GM21576 (cell line): ENCODE data around the gene ATP1B2.

Source experiments
- ATAC-seq: cut with Tn5 transposase; IDR thresholded peaks from one replicate; pipeline ENCODE4 v1.9.1; 2021; ENCODE audit warnings: mild to moderate bottlenecking, moderate library complexity; ENCODE audit not compliant: unreplicated experiment

ATP1B2 gene

GRCh38 chr17:7684851-7685532, 34.3 kb downstream of the ATP1B2 start:
- ATAC-seq: no peak

DNA sequence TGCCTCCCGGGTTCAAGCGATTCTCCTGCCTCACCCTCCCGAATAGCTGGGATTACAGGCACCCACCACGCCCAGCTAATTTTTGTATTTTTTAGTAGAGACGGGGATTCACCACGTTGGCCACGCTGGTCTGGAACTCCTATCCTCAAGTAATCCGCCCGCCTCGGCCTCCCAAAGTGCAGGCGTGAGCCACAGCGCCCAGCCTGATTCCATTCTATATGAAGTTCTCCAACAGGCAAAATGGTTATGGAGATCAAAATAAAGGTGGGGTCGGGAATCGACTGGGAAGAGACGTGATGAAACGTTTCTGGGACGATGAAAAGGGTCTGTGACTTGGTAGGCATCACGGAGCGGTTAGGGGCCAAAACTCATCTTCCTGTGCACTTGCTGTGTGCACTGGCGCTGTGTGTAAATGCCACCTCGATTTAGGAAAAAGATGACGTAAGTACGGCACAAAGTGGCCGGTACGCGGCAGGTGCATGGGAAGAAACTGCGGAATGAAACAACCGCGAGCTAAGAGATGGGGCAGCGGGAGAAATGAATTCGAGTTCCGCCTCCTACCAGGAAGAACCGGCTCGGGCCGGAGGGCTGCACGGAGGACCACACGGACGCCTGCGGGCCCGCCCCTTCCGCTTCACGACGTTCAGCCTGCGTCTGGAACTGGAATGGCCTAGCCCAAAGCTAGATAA, 35.0 kb downstream of the ATP1B2 start:
- ATAC-seq: peak; percentile 47

DNA sequence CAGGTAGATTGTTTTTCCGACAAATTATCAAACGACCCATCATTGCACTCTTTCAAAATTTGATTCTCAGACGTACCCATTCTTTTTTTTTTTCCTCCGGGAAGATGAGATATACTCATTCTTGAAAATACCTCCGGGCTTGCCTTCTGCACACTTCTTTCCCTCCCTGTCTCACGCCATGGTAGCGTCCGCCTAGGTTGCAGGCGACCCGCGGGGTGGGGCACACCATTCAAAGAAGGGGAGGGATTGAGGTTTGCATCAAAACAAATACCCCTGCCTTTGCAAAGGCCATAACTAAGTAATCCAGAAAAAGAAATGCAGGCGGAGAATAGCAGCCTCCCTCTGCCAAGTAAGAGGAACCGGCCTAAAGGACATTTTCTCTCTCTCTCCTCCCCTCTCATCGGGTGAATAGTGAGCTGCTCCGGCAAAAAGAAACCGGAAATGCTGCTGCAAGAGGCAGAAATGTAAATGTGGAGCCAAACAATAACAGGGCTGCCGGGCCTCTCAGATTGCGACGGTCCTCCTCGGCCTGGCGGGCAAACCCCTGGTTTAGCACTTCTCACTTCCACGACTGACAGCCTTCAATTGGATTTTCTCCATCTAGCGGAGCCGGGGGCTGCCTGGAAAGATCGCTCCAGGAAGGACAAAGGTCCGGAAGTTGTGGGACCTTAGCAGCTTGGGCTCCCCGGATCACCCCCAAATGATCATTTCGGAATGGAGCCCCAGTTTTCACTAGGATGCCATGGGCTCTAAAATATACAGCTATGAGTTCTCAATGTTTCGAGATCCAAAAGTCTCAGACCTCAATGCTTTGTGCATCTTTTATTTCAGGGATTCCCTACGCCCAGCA, 35.7 kb downstream of the ATP1B2 start:
- ATAC-seq: peak; percentile 39

- ATAC-seq: peak; percentile 30
These were observed 36.6 kb downstream of the ATP1B2 start, which contains the start of gene TP53 for GRCh38 chr17:7687072-7687907. Gene TP53, minus strand, starts transcription at chr17:7687490. Its CDS starts 10,896 bp downstream, at chr17:7676594.

DNA sequence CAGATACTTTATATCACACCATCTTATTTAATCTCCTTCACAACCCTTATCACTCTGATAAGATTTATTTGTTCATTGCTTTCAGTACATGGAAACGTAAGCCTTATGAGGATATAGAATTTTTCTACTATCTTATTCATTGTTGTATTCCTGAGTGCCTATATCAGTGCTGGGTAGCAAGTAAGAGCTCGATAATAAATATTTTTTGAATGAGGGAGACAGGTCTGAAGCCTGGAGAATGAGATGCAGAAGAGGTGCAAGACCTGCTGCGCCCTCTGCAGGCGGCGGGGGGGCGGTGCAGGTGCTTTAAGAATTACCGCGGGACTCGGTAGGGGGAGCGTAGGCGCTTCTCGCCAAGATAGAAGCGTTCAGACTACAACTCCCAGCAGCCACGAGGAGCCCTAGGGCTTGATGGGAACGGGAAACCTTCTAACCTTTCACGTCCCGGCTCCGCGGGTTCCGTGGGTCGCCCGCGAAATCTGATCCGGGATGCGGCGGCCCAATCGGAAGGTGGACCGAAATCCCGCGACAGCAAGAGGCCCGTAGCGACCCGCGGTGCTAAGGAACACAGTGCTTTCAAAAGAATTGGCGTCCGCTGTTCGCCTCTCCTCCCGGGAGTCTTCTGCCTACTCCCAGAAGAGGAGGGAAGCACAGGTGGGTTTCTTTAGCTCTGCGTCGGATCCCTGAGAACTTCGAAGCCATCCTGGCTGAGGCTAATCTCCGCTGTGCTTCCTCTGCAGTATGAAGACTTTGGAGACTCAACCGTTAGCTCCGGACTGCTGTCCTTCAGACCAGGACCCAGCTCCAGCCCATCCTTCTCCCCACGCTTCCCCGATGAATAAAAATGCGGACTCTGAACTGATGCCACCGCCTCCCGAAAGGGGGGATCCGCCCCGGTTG, 37.4 kb downstream of the ATP1B2 start, which contains the start of gene WRAP53:
WRAP53 (plus strand) TSS at position 570 of the 900 bp plus-strand sequence; CDS start at position 742, 172 bp downstream.
- peak; percentile 58 for ATAC-seq

DNA sequence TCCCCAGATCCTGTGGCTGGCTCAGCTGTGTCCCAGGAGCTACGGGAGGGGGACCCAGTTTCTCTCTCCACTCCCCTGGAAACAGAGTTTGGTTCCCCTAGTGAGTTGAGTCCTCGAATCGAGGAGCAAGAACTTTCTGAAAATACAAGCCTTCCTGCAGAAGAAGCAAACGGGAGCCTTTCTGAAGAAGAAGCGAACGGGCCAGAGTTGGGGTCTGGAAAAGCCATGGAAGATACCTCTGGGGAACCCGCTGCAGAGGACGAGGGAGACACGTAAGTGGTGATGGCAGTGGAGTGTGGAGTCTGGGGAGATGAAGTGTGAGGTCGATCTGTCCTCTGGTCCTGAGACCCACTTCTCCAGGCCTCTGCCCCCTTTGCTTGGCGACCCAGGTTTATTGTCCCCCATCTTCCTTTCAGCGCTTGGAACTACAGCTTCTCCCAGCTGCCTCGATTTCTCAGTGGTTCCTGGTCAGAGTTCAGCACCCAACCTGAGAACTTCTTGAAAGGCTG, 38.1 kb downstream of the ATP1B2 start:
- no peak for ATAC-seq

GRCh38 chr17:7695586-7695985, 44.9 kb downstream of the ATP1B2 start:
- no peak for ATAC-seq

DNA sequence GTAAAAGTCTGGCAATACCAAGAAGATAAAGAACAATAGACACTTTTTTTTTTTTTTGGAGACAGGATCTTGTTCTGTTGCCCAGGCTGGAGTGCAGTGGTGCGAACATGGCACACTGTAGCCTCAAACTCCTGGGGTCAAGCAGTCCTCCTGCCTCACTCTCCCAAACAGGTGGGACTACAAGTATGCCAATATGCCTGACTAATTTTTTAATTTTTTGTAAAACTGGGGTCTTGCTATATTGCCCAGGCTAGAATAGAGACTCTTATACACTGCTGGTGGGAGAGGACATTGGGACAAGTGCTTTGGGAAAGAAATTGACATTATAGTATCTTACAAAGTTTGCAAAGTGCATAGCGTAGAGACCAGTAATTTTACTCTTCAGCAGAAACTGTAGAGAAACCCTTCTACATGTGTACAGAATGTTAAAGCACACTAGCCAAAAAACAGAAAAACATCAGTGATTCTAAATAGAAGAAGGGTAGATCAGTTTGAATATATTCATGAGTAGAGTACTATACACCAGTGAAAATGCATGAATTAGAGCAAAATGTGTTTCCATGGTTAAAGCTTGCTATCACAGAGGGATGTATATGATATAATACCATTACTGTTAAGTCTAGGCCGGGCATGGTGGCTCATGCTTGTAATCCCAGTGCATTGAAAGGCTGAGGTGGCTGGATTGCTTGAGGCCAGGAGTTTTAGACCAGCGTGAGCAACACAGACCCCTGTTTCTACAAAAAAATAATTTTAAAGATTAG, 47.3 kb downstream of the ATP1B2 start:
- ATAC-seq: no peak

DNA sequence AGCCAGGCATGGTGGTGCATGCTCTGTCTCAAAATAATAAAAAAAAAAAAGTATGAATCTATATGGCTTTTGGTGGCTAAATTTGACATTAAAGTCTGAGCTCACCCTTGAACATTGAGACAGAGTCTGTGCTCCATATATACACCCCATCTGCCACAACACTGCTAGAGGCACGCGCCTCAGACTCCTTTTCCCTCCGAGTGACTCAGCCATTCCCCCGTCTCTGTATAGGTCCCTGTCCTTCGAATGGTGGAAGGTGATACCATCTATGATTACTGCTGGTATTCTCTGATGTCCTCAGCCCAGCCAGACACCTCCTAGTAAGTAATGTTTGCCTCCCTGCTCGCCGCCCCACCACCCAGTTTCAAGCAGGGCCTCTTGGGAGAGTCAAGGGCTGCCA, 49.8 kb downstream of the ATP1B2 start:
- no peak for ATAC-seq

- ATAC-seq: no peak
These were observed 51.0 kb downstream of the ATP1B2 start for GRCh38 chr17:7701681-7702080.

GRCh38 chr17:7702776-7703175, 52.0 kb downstream of the ATP1B2 start:
- ATAC-seq: no peak

- no peak for ATAC-seq
These were observed 53.1 kb downstream of the ATP1B2 start for GRCh38 chr17:7703584-7704479.

- no peak for ATAC-seq
These were observed 54.0 kb downstream of the ATP1B2 start, which contains the start of gene EFNB3 for GRCh38 chr17:7704601-7705268. Gene EFNB3, plus strand, starts transcription at chr17:7705202. Its CDS starts 397 bp downstream, at chr17:7705599.

- no peak for ATAC-seq
These were observed 54.8 kb downstream of the ATP1B2 start for GRCh38 chr17:7705269-7706255.

DNA sequence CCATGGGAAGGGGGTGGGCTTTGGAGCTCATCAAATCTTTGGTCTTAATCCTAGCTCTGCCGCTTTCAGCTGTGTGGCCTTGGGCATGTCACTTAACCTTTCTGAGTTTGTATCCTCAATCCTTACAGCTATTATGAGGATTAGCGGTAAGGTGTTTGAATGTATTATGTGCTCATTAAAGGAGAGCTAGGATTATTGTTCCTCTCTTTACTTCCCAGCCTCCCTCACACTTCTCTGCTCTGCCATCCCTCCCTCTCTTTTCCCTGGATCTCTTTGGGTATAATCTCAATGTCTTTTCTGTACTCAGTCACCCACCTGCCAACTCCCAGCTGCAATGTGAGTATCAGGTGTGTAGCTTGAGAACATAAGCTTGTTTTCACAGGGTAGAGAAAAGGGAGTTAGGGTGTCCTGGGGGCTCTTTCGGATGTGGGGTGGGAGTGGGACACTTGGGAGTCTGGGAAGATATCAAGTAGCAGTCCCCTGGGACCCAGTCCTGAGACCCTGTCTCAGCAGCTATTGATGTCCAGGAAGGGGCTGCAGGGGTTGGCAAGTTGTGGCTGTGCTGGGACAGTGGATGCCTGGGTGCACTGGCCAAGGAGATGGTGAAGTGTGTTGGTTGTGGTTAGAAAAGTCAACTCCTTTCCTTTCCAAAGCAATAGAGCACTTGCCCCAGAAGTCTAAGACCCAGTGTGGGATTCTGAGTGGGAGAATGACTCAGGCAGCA, 56.1 kb downstream of the ATP1B2 start:
- no peak for ATAC-seq
